ENCODE data around the gene RPS16.

- TF ChIP-seq ZNF384 (IDR thresholded peaks at IDR 0.05) (no peak), PKNOX1 (IDR thresholded peaks at IDR 0.05) (no peak), FOXM1 (IDR thresholded peaks at IDR 0.05; ENCODE audit: borderline replicate concordance) (no peak), FOXK2 (IDR thresholded peaks at IDR 0.05) (no peak), BHLHE40 (IDR thresholded peaks at IDR 0.05; ENCODE audit: borderline replicate concordance) (no peak), SUZ12 (IDR thresholded peaks at IDR 0.05) (no peak), SP1 (IDR thresholded peaks at IDR 0.05) (no peak), TARDBP (IDR thresholded peaks at IDR 0.05) (no peak), HDGF (IDR thresholded peaks at IDR 0.05; ENCODE audit: borderline replicate concordance) (no peak), FOXA1 (IDR thresholded peaks at IDR 0.05) (no peak), ELF4 (IDR thresholded peaks at IDR 0.05) (no peak), ARNT (IDR thresholded peaks at IDR 0.05) (no peak), LEF1 (IDR thresholded peaks at IDR 0.05; ENCODE audit: borderline replicate concordance) (no peak), NFRKB (IDR thresholded peaks at IDR 0.05) (no peak)
Observed at GRCh38 chr19:39446365-39447084, 10.8 kb upstream of the RPS16 start.

Data from HEK293T (cell line).